HEK293 (cell line): ENCODE data around the gene IGFBP4.

Experiments
- CTCF ChIA-PET: fragments of 350-600 bp; formaldehyde crosslinking; extraction: SDS; loops from one replicate; lab custom pipeline; 2021; ENCODE audit warnings: antibody characterized with exemption; lab: Yijun Ruan, JAX
- POLR2A ChIA-PET: fragments of 300-600 bp; formaldehyde crosslinking; extraction: SDS; loops from one replicate; lab custom pipeline; 2020; ENCODE audit warnings: antibody characterized with exemption, inconsistent platforms; lab: Yijun Ruan, JAX
- H3K27ac ChIP-seq: fragments of 200-500 bp; sonication (Bioruptor generic); 2 replicates; pipeline ENCODE4 v1.5.1; 2014; ENCODE audit warnings: low read depth, low read length, control low read depth, inconsistent platforms; ENCODE audit errors: extremely low read depth
- H3K36me3 ChIP-seq, 2 experiments: fragments of 200-500 bp in 1 of 2; sonication (Bioruptor generic) in 1 of 2; 1 replicate in 1 of 2; 2 replicates in 1 of 2; pipeline ENCODE4 v1.5.1; 2014 to 2017; ENCODE audit warnings: inconsistent platforms in 2 of 2, low read length in 2 of 2; ENCODE audit not compliant: control insufficient read depth in 2 of 2, insufficient read depth in 1 of 2
- H3K4me1 ChIP-seq: fragments of 200-500 bp; sonication (Bioruptor generic); 2 replicates; pipeline ENCODE4 v1.5.1; 2014; ENCODE audit warnings: mild to moderate bottlenecking, low read length, inconsistent platforms; ENCODE audit not compliant: control insufficient read depth, insufficient read depth
- H3K4me3 ChIP-seq: 2 replicates; pipeline ENCODE4 v1.5.1; 2011; ENCODE audit warnings: low read depth, mild to moderate bottlenecking, control low read depth, low read length, moderate library complexity
- H3K9me3 ChIP-seq: fragments of 200-500 bp; sonication (Bioruptor generic); 2 replicates; pipeline ENCODE4 v1.5.1; 2014; ENCODE audit warnings: low read depth, low read length, inconsistent platforms; ENCODE audit not compliant: control insufficient read depth, insufficient read depth
- GLIS2 ChIP-seq: fragments of 450-650 bp; formaldehyde crosslinking; IDR thresholded peaks from 2 replicates; pipeline ENCODE4 v1.5.1; 2016; ENCODE audit warnings: missing biosample characterization, missing genetic modification characterization
- KLF16 ChIP-seq: fragments of 450-650 bp; formaldehyde crosslinking; IDR thresholded peaks from 2 replicates; pipeline ENCODE4 v1.5.1; 2017; ENCODE audit warnings: missing biosample characterization, missing genetic modification characterization
- RBAK ChIP-seq: fragments of 450-650 bp; formaldehyde crosslinking; IDR thresholded peaks from 2 replicates; pipeline ENCODE4 v1.5.1; 2016; ENCODE audit warnings: missing biosample characterization, missing genetic modification characterization
- ZNF169 ChIP-seq: fragments of 450-650 bp; formaldehyde crosslinking; IDR thresholded peaks from 2 replicates; pipeline ENCODE4 v1.5.1; 2016; ENCODE audit warnings: missing biosample characterization, missing genetic modification characterization
- ZNF19 ChIP-seq: fragments of 450-650 bp; formaldehyde crosslinking; IDR thresholded peaks from 2 replicates; pipeline ENCODE4; 2016; ENCODE audit warnings: missing biosample characterization, missing genetic modification characterization, low read depth
- ZNF2 ChIP-seq: fragments of 450-650 bp; formaldehyde crosslinking; IDR thresholded peaks from 2 replicates; pipeline ENCODE4 v1.5.1; 2016; ENCODE audit warnings: missing biosample characterization, missing genetic modification characterization
- ZNF311 ChIP-seq: fragments of 450-650 bp; formaldehyde crosslinking; IDR thresholded peaks from 2 replicates; pipeline ENCODE4 v1.5.1; 2017; ENCODE audit warnings: missing biosample characterization, missing genetic modification characterization, borderline replicate concordance
- ZNF423 ChIP-seq: fragments of 450-650 bp; formaldehyde crosslinking; IDR thresholded peaks from 2 replicates; pipeline ENCODE4 v1.5.1; 2016; ENCODE audit warnings: missing biosample characterization, missing genetic modification characterization
- ZNF571 ChIP-seq: fragments of 450-650 bp; formaldehyde crosslinking; IDR thresholded peaks from 2 replicates; pipeline ENCODE4 v1.5.0; 2017; ENCODE audit warnings: missing biosample characterization, missing genetic modification characterization
- ZNF626 ChIP-seq: fragments of 450-650 bp; sonication (Bioruptor Pico); formaldehyde crosslinking; IDR thresholded peaks from 2 replicates; pipeline ENCODE4 v1.5.1; 2018; ENCODE audit warnings: missing biosample characterization, missing genetic modification characterization, inconsistent platforms
- ZNF76 ChIP-seq: fragments of 450-650 bp; formaldehyde crosslinking; IDR thresholded peaks from 2 replicates; pipeline ENCODE4; 2016; ENCODE audit warnings: low read depth, missing biosample characterization, missing genetic modification characterization, borderline replicate concordance
- ZNF785 ChIP-seq: fragments of 450-650 bp; formaldehyde crosslinking; IDR thresholded peaks from 2 replicates; pipeline ENCODE4 v1.5.1; 2016; ENCODE audit warnings: missing biosample characterization, missing genetic modification characterization
- TF ChIP-seq, protein P1 (sequence below): fragments of 450-650 bp; formaldehyde crosslinking; IDR thresholded peaks from 2 replicates; pipeline ENCODE4 v1.5.1; 2016; ENCODE audit warnings: missing biosample characterization, missing genetic modification characterization, low read depth
- TF ChIP-seq, protein P2 (sequence below): fragments of 450-650 bp; IDR thresholded peaks from 2 replicates; pipeline ENCODE4 v1.5.1; 2018; ENCODE audit warnings: missing biosample characterization, mild to moderate bottlenecking, missing genetic modification characterization
- TF ChIP-seq, protein P3 (sequence below): fragments of 450-650 bp; formaldehyde crosslinking; IDR thresholded peaks from 2 replicates; pipeline ENCODE4 v1.5.1; 2017; ENCODE audit warnings: missing biosample characterization, missing genetic modification characterization
- TF ChIP-seq, protein P4 (sequence below): fragments of 450-650 bp; formaldehyde crosslinking; IDR thresholded peaks from 2 replicates; pipeline ENCODE4 v1.5.1; 2016; ENCODE audit warnings: missing biosample characterization, missing genetic modification characterization
- TF ChIP-seq, protein P5 (sequence below): fragments of 450-650 bp; formaldehyde crosslinking; IDR thresholded peaks from 2 replicates; pipeline ENCODE4 v1.5.1; 2016; ENCODE audit warnings: missing biosample characterization, missing genetic modification characterization

The IGFBP4 gene

DNA sequence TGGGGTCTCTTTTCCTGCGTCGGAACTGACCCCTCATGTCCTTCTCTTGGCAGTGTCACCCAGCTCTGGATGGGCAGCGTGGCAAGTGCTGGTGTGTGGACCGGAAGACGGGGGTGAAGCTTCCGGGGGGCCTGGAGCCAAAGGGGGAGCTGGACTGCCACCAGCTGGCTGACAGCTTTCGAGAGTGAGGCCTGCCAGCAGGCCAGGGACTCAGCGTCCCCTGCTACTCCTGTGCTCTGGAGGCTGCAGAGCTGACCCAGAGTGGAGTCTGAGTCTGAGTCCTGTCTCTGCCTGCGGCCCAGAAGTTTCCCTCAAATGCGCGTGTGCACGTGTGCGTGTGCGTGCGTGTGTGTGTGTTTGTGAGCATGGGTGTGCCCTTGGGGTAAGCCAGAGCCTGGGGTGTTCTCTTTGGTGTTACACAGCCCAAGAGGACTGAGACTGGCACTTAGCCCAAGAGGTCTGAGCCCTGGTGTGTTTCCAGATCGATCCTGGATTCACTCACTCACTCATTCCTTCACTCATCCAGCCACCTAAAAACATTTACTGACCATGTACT lies 13.2 kb downstream of the IGFBP4 start (continued):
- TF ChIP-seq, protein P1, sequence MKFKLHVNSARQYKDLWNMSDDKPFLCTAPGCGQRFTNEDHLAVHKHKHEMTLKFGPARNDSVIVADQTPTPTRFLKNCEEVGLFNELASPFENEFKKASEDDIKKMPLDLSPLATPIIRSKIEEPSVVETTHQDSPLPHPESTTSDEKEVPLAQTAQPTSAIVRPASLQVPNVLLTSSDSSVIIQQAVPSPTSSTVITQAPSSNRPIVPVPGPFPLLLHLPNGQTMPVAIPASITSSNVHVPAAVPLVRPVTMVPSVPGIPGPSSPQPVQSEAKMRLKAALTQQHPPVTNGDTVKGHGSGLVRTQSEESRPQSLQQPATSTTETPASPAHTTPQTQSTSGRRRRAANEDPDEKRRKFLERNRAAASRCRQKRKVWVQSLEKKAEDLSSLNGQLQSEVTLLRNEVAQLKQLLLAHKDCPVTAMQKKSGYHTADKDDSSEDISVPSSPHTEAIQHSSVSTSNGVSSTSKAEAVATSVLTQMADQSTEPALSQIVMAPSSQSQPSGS (tag by site-specific recombination), result no peak
- TF ChIP-seq RBAK (no peak), ZNF19 (tag by site-specific recombination) (no peak)
- TF ChIP-seq, protein P2, sequence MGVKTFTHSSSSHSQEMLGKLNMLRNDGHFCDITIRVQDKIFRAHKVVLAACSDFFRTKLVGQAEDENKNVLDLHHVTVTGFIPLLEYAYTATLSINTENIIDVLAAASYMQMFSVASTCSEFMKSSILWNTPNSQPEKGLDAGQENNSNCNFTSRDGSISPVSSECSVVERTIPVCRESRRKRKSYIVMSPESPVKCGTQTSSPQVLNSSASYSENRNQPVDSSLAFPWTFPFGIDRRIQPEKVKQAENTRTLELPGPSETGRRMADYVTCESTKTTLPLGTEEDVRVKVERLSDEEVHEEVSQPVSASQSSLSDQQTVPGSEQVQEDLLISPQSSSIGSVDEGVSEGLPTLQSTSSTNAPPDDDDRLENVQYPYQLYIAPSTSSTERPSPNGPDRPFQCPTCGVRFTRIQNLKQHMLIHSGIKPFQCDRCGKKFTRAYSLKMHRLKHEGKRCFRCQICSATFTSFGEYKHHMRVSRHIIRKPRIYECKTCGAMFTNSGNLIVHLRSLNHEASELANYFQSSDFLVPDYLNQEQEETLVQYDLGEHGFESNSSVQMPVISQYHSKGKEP (tag by site-specific recombination), result no peak

DNA sequence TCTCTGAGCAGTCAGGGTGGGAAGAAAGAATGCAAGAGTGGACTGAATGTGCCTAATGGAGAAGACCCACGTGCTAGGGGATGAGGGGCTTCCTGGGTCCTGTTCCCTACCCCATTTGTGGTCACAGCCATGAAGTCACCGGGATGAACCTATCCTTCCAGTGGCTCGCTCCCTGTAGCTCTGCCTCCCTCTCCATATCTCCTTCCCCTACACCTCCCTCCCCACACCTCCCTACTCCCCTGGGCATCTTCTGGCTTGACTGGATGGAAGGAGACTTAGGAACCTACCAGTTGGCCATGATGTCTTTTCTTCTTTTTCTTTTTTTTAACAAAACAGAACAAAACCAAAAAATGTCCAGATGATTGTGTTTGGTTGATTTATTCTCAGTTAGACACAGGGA lies 14.1 kb downstream of the IGFBP4 start:
- POLR2A ChIA-PET, result interaction anchor here (1.0 kb wide), 1 partner anchor 40 kb away, joined by 3 read pairs; the partner anchor contains the start of gene TOP2A
- peaks cover 8% of the 10 kb centered on the region; the same call in 1 of the 2 replicates for H3K4me1 ChIP-seq
- H3K4me3 ChIP-seq, result no peak overlapping the region
- no peak overlapping the region for H3K27ac ChIP-seq
- TF ChIP-seq ZNF76 (tag by site-specific recombination) (no peak), ZNF785 (tag by site-specific recombination) (no peak), KLF16 (tag by site-specific recombination) (no peak), ZNF626 (tag by site-specific recombination) (no peak), ZNF2 (no peak), ZNF423 (tag by site-specific recombination) (no peak), GLIS2 (tag by site-specific recombination) (no peak), ZNF169 (tag by site-specific recombination) (no peak), ZNF311 (tag by site-specific recombination) (no peak), RBAK (no peak), ZNF571 (tag by site-specific recombination) (no peak)
- TF ChIP-seq, protein P3, sequence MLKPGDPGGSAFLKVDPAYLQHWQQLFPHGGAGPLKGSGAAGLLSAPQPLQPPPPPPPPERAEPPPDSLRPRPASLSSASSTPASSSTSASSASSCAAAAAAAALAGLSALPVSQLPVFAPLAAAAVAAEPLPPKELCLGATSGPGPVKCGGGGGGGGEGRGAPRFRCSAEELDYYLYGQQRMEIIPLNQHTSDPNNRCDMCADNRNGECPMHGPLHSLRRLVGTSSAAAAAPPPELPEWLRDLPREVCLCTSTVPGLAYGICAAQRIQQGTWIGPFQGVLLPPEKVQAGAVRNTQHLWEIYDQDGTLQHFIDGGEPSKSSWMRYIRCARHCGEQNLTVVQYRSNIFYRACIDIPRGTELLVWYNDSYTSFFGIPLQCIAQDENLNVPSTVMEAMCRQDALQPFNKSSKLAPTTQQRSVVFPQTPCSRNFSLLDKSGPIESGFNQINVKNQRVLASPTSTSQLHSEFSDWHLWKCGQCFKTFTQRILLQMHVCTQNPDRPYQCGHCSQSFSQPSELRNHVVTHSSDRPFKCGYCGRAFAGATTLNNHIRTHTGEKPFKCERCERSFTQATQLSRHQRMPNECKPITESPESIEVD (tag by site-specific recombination), result no peak
- TF ChIP-seq, protein P4, sequence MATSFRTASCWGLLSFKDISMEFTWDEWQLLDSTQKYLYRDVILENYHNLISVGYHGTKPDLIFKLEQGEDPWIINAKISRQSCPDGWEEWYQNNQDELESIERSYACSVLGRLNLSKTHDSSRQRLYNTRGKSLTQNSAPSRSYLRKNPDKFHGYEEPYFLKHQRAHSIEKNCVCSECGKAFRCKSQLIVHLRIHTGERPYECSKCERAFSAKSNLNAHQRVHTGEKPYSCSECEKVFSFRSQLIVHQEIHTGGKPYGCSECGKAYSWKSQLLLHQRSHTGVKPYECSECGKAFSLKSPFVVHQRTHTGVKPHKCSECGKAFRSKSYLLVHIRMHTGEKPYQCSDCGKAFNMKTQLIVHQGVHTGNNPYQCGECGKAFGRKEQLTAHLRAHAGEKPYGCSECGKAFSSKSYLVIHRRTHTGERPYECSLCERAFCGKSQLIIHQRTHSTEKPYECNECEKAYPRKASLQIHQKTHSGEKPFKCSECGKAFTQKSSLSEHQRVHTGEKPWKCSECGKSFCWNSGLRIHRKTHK (tag by site-specific recombination), result no peak
- TF ChIP-seq, protein P5, sequence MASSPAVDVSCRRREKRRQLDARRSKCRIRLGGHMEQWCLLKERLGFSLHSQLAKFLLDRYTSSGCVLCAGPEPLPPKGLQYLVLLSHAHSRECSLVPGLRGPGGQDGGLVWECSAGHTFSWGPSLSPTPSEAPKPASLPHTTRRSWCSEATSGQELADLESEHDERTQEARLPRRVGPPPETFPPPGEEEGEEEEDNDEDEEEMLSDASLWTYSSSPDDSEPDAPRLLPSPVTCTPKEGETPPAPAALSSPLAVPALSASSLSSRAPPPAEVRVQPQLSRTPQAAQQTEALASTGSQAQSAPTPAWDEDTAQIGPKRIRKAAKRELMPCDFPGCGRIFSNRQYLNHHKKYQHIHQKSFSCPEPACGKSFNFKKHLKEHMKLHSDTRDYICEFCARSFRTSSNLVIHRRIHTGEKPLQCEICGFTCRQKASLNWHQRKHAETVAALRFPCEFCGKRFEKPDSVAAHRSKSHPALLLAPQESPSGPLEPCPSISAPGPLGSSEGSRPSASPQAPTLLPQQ (tag by site-specific recombination), result no peak
- H3K9me3 ChIP-seq, result no peaks in the 10 kb centered on the region
- peaks cover 0 to 23% of the 10 kb centered on the region in 2 experiments; a peak in 1 of 3 replicates for H3K36me3 ChIP-seq
- CTCF ChIA-PET, result interaction anchor here (0.5 to 5.9 kb wide), 3 partner anchors 18 to 38 kb away, joined by 3 to 57 read pairs (median 4); no protein-coding TSS in a partner anchor
